Measurements from ENCODE around the gene GAPVD1. TPM values are rescaled to one million over a fixed set of nuclear protein-coding genes. Genes with fewer than 3 reads are reported as not detected.

GAPVD1 gene
- total RNA-seq, 1 donor from 2014 or later, result 37.9 TPM

DNA sequence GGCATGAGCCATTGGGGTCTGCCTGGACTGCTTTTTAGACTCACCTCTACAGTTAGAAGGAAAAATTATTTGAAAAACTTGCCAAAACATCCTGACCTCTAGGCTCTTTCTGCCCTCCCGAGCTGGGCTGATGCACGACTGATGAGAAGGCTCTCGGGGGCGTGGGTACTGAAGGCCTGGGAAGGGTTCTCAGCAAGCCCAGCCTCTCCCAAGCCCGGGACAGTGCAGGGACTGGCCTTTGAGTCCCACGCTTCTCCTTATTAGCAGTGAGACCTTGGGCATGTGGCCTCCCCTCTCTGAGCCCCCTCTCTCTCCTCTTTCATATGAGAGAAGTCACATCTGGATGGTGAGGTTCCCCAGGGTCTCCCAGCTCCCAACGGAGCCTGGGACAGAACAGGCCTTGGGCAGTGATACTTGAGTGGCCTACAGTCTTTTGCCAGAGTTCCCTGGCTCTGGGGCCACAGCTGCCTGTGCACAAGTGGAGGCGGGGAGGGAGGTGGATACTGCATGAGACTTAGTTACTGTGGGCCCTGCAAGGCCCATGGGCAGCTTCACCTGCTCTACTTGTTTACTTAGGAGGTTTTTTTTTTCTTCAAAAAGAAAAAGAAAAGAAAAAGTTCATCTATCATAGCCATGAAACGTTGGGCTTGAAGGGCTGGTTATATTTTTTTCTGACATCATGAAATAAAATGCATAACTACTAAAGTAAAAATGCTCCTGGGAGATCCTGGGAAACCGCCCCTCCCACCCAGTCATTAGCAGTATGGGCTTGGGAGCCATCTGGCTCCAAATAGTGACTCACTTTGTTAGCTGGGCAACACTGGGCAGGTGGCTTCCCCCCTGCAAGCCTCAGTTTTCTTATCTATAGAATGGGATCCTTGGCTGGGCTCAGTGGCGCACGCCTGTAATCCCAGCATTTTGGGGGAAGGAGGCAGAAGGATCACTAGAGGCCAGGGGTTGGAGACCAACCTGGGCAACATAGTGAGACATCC lies 139.4 kb downstream of the GAPVD1 start:
- Mint-ChIP-seq H3K27me3 (ENCODE audit: unreplicated experiment) (no peaks in the 10 kb centered on the region), H3K36me3 (ENCODE audit: low read depth, unreplicated experiment) (no peaks in the 10 kb centered on the region)

DNA sequence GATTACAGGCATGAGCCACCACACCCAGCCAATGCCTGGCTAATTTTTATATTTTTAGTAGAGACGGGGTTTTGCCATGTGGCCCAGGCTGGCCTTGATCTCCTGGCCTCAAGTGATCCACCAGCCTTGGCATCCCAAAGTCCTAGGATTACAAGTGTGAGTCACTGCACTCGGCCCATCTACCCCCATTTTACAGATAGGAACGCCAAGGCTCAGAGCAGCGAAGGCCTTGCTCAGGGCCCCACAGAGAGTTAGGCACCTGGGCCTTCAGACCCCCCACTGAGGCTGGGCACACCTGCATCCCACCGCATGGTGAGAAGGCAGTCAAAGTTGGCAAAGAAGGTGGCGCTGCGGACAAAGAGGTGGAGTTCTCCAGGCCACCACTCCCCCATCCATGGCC lies 143.1 kb downstream of the GAPVD1 start:
- Mint-ChIP-seq H3K27me3 (ENCODE audit: unreplicated experiment) (peaks cover 13% of the 10 kb centered on the region), H3K4me3 (ENCODE audit: unreplicated experiment) (no peak overlapping the region), H3K9me3 (ENCODE audit: unreplicated experiment) (no peaks in the 10 kb centered on the region), H3K36me3 (ENCODE audit: low read depth, unreplicated experiment) (peaks cover 6% of the 10 kb centered on the region), H3K4me1 (ENCODE audit: unreplicated experiment) (peaks cover 10% of the 10 kb centered on the region), H3K27ac (ENCODE audit: unreplicated experiment) (no peak overlapping the region)
- no peak for DNase-seq (ENCODE audit: low spot score)
- TF ChIP-seq, protein P1, sequence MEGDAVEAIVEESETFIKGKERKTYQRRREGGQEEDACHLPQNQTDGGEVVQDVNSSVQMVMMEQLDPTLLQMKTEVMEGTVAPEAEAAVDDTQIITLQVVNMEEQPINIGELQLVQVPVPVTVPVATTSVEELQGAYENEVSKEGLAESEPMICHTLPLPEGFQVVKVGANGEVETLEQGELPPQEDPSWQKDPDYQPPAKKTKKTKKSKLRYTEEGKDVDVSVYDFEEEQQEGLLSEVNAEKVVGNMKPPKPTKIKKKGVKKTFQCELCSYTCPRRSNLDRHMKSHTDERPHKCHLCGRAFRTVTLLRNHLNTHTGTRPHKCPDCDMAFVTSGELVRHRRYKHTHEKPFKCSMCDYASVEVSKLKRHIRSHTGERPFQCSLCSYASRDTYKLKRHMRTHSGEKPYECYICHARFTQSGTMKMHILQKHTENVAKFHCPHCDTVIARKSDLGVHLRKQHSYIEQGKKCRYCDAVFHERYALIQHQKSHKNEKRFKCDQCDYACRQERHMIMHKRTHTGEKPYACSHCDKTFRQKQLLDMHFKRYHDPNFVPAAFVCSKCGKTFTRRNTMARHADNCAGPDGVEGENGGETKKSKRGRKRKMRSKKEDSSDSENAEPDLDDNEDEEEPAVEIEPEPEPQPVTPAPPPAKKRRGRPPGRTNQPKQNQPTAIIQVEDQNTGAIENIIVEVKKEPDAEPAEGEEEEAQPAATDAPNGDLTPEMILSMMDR (IDR thresholded peaks at IDR 0.05; ENCODE audit: unreplicated experiment), result no peak

More for the DNA sequence above, 139.4 kb downstream of the GAPVD1 start:
- no peak for DNase-seq (ENCODE audit: low spot score)
- H3K9me3 Mint-ChIP-seq (ENCODE audit: unreplicated experiment), result no peaks in the 10 kb centered on the region
- H3K27ac Mint-ChIP-seq (ENCODE audit: unreplicated experiment), result no peak overlapping the region
- H3K4me1 Mint-ChIP-seq (ENCODE audit: unreplicated experiment), result peaks cover 2% of the 10 kb centered on the region
- TF ChIP-seq, protein P1 (IDR thresholded peaks at IDR 0.05; ENCODE audit: unreplicated experiment), result no peak
- no peak overlapping the region for H3K4me3 Mint-ChIP-seq (ENCODE audit: unreplicated experiment)

DNA sequence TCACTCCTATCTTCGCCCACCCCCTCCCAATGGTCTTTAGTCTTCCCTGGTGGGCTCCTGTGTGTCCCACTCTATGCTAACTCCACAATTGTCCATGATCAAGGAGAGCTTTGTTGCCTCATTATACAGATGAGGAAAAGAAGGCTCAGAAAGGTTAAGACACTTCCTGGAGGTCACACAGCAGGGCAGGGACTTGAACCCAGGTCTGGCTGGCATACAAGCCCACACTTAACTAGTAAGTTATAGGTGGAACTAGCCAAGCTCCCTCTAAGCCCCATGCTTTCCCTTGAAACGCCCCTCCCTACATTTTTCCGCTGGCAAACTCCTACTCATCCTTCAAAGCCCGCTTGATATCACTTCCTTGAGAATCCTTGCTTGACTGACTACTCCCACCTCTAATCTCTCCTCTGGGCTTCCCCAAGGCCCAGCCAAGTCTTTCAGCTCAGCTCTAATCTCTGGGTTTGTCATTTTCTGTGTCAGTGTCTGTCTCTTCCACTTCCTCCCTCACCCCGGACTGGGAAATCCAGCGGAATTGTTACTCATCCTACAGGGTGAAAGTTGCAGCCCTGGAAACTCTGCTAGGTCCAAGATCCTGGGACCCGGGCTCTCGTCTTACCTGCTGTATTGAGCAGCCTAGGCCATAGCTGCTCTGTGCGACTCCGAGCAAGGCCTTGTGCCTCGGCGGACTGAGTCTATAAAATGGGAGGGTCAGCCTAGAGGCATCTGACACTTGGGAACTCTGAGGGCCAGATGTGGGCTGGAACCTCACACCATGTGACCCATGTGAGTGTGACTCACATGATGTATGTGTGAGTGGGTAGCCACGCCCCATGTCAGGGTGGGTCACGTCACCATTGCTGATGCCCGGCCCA lies 144.5 kb downstream of the GAPVD1 start:
- H3K9me3 Mint-ChIP-seq (ENCODE audit: unreplicated experiment), result no peaks in the 10 kb centered on the region
- H3K27me3 Mint-ChIP-seq (ENCODE audit: unreplicated experiment), result peaks cover 13% of the 10 kb centered on the region
- H3K27ac Mint-ChIP-seq (ENCODE audit: unreplicated experiment), result no peak overlapping the region
- H3K4me1 Mint-ChIP-seq (ENCODE audit: unreplicated experiment), result peaks cover 13% of the 10 kb centered on the region
- no peak for DNase-seq (ENCODE audit: low spot score)
- H3K4me3 Mint-ChIP-seq (ENCODE audit: unreplicated experiment), result peak overlapping the region; percentile 47
- peaks cover 10% of the 10 kb centered on the region for H3K36me3 Mint-ChIP-seq (ENCODE audit: low read depth, unreplicated experiment)
- TF ChIP-seq, protein P1 (IDR thresholded peaks at IDR 0.05; ENCODE audit: unreplicated experiment), result no peak

DNA sequence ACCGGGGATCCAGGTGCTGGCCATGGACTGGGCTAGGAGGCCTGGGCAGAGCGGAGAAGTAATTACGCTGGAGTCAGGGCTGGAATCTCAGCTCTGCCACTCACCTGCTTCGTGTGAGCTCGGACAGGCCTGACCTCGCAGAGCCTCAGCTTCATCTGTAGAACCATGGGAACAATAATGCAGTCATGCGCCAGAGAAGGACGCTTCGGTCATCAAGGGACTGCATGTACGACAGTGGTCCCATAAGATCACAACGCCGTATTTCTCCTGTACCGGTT lies 145.1 kb downstream of the GAPVD1 start:
- TF ChIP-seq, protein P1 (IDR thresholded peaks at IDR 0.05; ENCODE audit: unreplicated experiment), result no peak

More for the DNA sequence above, 145.1 kb downstream of the GAPVD1 start:
- Mint-ChIP-seq H3K9me3 (ENCODE audit: unreplicated experiment) (no peaks in the 10 kb centered on the region), H3K27me3 (ENCODE audit: unreplicated experiment) (peaks cover 15% of the 10 kb centered on the region), H3K27ac (ENCODE audit: unreplicated experiment) (no peak overlapping the region), H3K36me3 (ENCODE audit: low read depth, unreplicated experiment) (peaks cover 10% of the 10 kb centered on the region), H3K4me3 (ENCODE audit: unreplicated experiment) (peak overlapping the region; percentile 11), H3K4me1 (ENCODE audit: unreplicated experiment) (peaks cover 13% of the 10 kb centered on the region)
- no peak for DNase-seq (ENCODE audit: low spot score)

Data from endothelial cell (in vitro differentiated cells).